ENCODE results near the gene KRT35. TPM values are rescaled to one million over a fixed set of nuclear protein-coding genes. Genes with fewer than 3 reads are reported as not detected.

KRT35 gene
- total and polyA plus RNA-seq, 2 donors (not counting 3 experiments of a cell fraction or from before 2014, with no cell fraction given), result not detected

DNA sequence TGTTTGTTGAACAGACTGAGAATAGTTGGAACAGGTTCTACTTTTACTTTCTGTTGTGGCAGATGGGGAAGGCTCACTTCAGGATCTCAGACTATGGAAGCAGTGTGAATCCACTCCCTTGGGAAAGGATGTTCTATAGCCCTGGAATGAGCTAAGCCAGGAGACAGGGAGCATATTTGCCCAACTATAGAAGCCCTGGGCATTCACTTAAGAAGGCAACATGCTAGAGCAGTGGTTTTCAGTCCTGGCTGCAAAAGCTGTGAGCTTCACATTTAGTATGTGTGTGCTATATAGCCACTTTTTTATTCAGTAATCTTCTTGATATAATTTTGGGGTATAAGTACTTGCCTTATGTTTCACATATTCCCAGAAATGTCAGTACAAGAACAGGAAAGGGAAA is 12.6 kb downstream of the KRT35 start:
- dilution Hi-C loops (cut with MboI; ENCODE audit: extremely low pct_ligation_motif_present, low sequenced_read_pairs), result no loop called here
- Histone ChIP-seq H3K9me1 (replicated peaks; ENCODE audit: control insufficient read depth, extremely low read depth, insufficient read depth, low read length) (no peaks in the 10 kb centered on the region), H3K4me2 (ENCODE audit: insufficient read depth, low read length) (no peak overlapping the region), H2AFZ (ENCODE audit: low read depth, low read length) (no peak overlapping the region), H3K9ac (replicated peaks; ENCODE audit: extremely low read depth, insufficient read depth, low read length) (no peak overlapping the region), H3K27me3 (ENCODE audit: control insufficient read depth in 2 of 2, insufficient read depth in 2 of 2, low read length in 2 of 2) (peaks cover 3 to 9% of the 10 kb centered on the region in 2 experiments), H3K27ac (ENCODE audit: insufficient read depth, low read depth, low read length) (no peak overlapping the region), H4K20me1 (replicated peaks; ENCODE audit: control insufficient read depth, extremely low read depth, insufficient read depth, low read length) (no peaks in the 10 kb centered on the region), H3K79me2 (ENCODE audit: control insufficient read depth, insufficient read depth, low read length) (no peaks in the 10 kb centered on the region), H3K4me1 (ENCODE audit: control insufficient read depth, extremely low read depth, insufficient read depth, low read length) (no peaks in the 10 kb centered on the region), H3K4me3 (replicated peaks in 1 of 3; ENCODE audit: insufficient read depth in 1 of 3, low read depth in 1 of 3, low read length in 3 of 3) (no peak overlapping the region), H3K36me3 (ENCODE audit: control insufficient read depth in 2 of 2, extremely low read depth in 1 of 2, insufficient read depth in 2 of 2, low read length in 2 of 2) (no peaks in the 10 kb centered on the region), H3K9me3 (replicated peaks; ENCODE audit: control insufficient read depth, insufficient read depth, low read length) (no peaks in the 10 kb centered on the region)
- BruUV-seq (replicated peaks), result no TSS peak
- FAIRE-seq (no peak), DNase-seq (ENCODE audit: low read depth, low spot score) (no peak)
- CTCF ChIA-PET, result interaction anchor here (0.8 to 1.0 kb wide), 2 partner anchors 12 to 80 kb away, joined by 3 to 5 read pairs; no protein-coding TSS in a partner anchor
- TF ChIP-seq GATA2 (IDR thresholded peaks at IDR 0.05; ENCODE audit: insufficient read depth, insufficient read length, low read depth, low read length), result no peak
- no peak for TF ChIP-seq EZH2 (IDR thresholded peaks at IDR 0.05; ENCODE audit: borderline replicate concordance, low read depth, low read length, severe bottlenecking)
- TF ChIP-seq POLR2A (IDR thresholded peaks at IDR 0.05; ENCODE audit: low read depth, low read length), result no peak
- TF ChIP-seq MYC (IDR thresholded peaks at IDR 0.05; ENCODE audit: low read depth, low read length), result no peak
- TF ChIP-seq CTCF (IDR thresholded peaks at IDR 0.05; ENCODE audit: extremely low read depth in 1 of 2, insufficient read depth in 1 of 2, low read depth in 1 of 2, low read length in 2 of 2), result no peak
- TF ChIP-seq JUN (IDR thresholded peaks at IDR 0.05; ENCODE audit: borderline replicate concordance, insufficient read depth, insufficient read length, low read depth), result no peak
- no peak for TF ChIP-seq FOS (IDR thresholded peaks at IDR 0.05; ENCODE audit: borderline replicate concordance, insufficient read depth, low read length)
- POLR2A ChIA-PET, result no interaction called here
- intact Hi-C loops (cut with micrococcal nuclease), result no loop called here
